HepG2 (cell line): ENCODE results near the gene CT55. TPM values are rescaled to one million over a fixed set of nuclear protein-coding genes. Genes with fewer than 3 reads are reported as not detected.

Experiments
- ATAC-seq: fragments of 200-7000 bp; cut with Tn5 transposase; 3 replicates; pipeline ENCODE4 v1.9.1; 2020; ENCODE audit warnings: mild to moderate bottlenecking, moderate library complexity
- BruUV-seq: library from RNA; stranded (reverse); fragments of 400-500 nt; replicated peaks from 2 replicates; lab custom pipeline; 2021; lab: Mats Ljungman, UMichigan
- CTCF ChIA-PET: fragments of 300-600 bp; formaldehyde crosslinking; extraction: SDS; loops from one replicate; lab custom pipeline; 2021; ENCODE audit warnings: low total read pairs, inconsistent platforms, low intra/inter-chr PET ratio; lab: Yijun Ruan, JAX
- POLR2A ChIA-PET: fragments of 350-600 bp; sonication (Branson Sonifier 250); formaldehyde crosslinking; loops from one replicate; lab custom pipeline; 2020; ENCODE audit warnings: antibody characterized with exemption, inconsistent platforms; lab: Yijun Ruan, JAX
- DNase-seq: peaks from one replicate; pipeline ENCODE4 v3.0.0-alpha.2; 2015; ENCODE audit warnings: low spot score
- FAIRE-seq: peaks from 3 replicates; lab custom pipeline; 2011; peaks lifted over from hg19 to GRCh38; lab: Jason Lieb, UNC
- H2AFZ ChIP-seq: one replicate; pipeline ENCODE4 v1.6.1; 2011; ENCODE audit warnings: low read length, inconsistent platforms
- H3K27ac ChIP-seq: fragments of 300-600 bp; 3 replicates; pipeline ENCODE4 v1.8.0; 2011; ENCODE audit warnings: mixed run types, mild to moderate bottlenecking, mixed read lengths, low read length, inconsistent platforms; ENCODE audit not compliant: insufficient read depth; ENCODE audit errors: extremely low read length
- H3K27me3 ChIP-seq, 2 experiments: fragments of 200-600 bp in 1 of 2; 2 replicates in 1 of 2; 3 replicates in 1 of 2; pipeline versions ENCODE4 v1.6.0 to v1.8.0; 2011; ENCODE audit warnings: low read length in 2 of 2, mild to moderate bottlenecking in 2 of 2, moderate library complexity in 2 of 2, inconsistent platforms in 1 of 2; ENCODE audit not compliant: insufficient read depth in 2 of 2, control insufficient read depth in 1 of 2
- H3K36me3 ChIP-seq, 2 experiments: fragments of 200-600 bp in 1 of 2; replicated peaks in 1 of 2; 2 replicates in 1 of 2; 3 replicates in 1 of 2; pipeline versions ENCODE4 v1.5.1 to v1.8.0; 2011; ENCODE audit warnings: low read length in 2 of 2, inconsistent platforms in 1 of 2; ENCODE audit not compliant: insufficient read depth in 2 of 2, control insufficient read depth in 1 of 2
- H3K4me1 ChIP-seq: 2 replicates; pipeline ENCODE4 v1.5.1; 2012; ENCODE audit warnings: low read length, inconsistent platforms; ENCODE audit not compliant: insufficient read depth
- H3K4me2 ChIP-seq: 2 replicates; pipeline ENCODE4 v1.6.0; 2011; ENCODE audit warnings: low read depth, low read length, inconsistent platforms
- H3K4me3 ChIP-seq, 3 experiments: fragments of 200-600 bp in 1 of 3; sonication (generic), shearing (Covaris generic) in 1 of 3; replicated peaks in 1 of 3; 2 replicates each; pipeline ENCODE4 v1.5.1; 2011 to 2016; ENCODE audit warnings: low read length in 3 of 3, inconsistent platforms in 2 of 3, low read depth in 2 of 3, mild to moderate bottlenecking in 2 of 3, control low read depth in 1 of 3, mixed read lengths in 1 of 3; ENCODE audit not compliant: insufficient read depth in 1 of 3
- H3K79me2 ChIP-seq: one replicate; pipeline ENCODE4 v1.6.1; 2011; ENCODE audit warnings: low read length, inconsistent platforms; ENCODE audit not compliant: insufficient read depth
- H3K9ac ChIP-seq: 2 replicates; pipeline ENCODE4 v1.6.0; 2011; ENCODE audit warnings: mild to moderate bottlenecking, low read depth, low read length, inconsistent platforms; ENCODE audit not compliant: insufficient read depth
- H3K9me3 ChIP-seq: 2 replicates; pipeline ENCODE4 v1.5.1; 2012; ENCODE audit warnings: mild to moderate bottlenecking, low read length
- H4K20me1 ChIP-seq: 2 replicates; pipeline ENCODE4 v1.6.0; 2011; ENCODE audit warnings: inconsistent platforms, mild to moderate bottlenecking, low read length, moderate library complexity; ENCODE audit not compliant: insufficient read depth
- BCLAF1 ChIP-seq: fragments of 450-650 bp; IDR thresholded peaks from 2 replicates; pipeline ENCODE4 v1.6.1; 2017; ENCODE audit warnings: mild to moderate bottlenecking
- GZF1 ChIP-seq: sonication (generic); formaldehyde crosslinking; IDR thresholded peaks from 2 replicates; pipeline ENCODE4 v1.5.1; 2020; ENCODE audit warnings: mild to moderate bottlenecking, missing genetic modification reagents
- KLF12 ChIP-seq: sonication (generic); formaldehyde crosslinking; IDR thresholded peaks from 2 replicates; pipeline ENCODE4 v1.4.0; 2020; ENCODE audit warnings: missing genetic modification reagents, borderline replicate concordance
- LRRFIP1 ChIP-seq: sonication (generic); formaldehyde crosslinking; conservative IDR thresholded peaks from 2 replicates; pipeline ENCODE4 v1.4.0; 2020; ENCODE audit warnings: missing genetic modification reagents
- SNAPC2 ChIP-seq: sonication (generic); formaldehyde crosslinking; IDR thresholded peaks from 2 replicates; pipeline ENCODE4 v1.8.1; 2022; ENCODE audit warnings: mild to moderate bottlenecking, missing genetic modification reagents
- TARDBP ChIP-seq: sonication (generic); formaldehyde crosslinking; IDR thresholded peaks from 2 replicates; pipeline ENCODE4 v1.8.0; 2022; ENCODE audit warnings: mild to moderate bottlenecking, missing genetic modification reagents
- WGBS: methylation state at CpG from one replicate; pipeline ENCODE4 v1.1.6; 2017; ENCODE audit warnings: low lambda C conversion rate; 5-methylcytosine and 5-hydroxymethylcytosine counted together
- in situ Hi-C: cut with HindIII; loops from 2 replicates; pipeline ENCODE4 v1.10.0; 2017; ENCODE audit warnings: low pct_unique_long_range_greater_than_20kb; ENCODE audit not compliant: extremely low pct_ligation_motif_present
- intact Hi-C: fragments of 100-400 bp; cut with micrococcal nuclease; formaldehyde crosslinking; loops from one replicate; pipeline ENCODE4 v1.10.0; 2022; ENCODE audit not compliant: unreplicated experiment
- polyA plus RNA-seq, 8 experiments: library from polyadenylated mRNA; depleted of rRNA in 3 of 8; stranded (reverse) in 7 of 8; unstranded in 1 of 8; fragments of >200 nt; fragmentation: Illumina TruSeq in 4 of 8; extraction: Trizol in 4 of 8; gene quantifications; 2 replicates each; pipeline versions ENCODE4 v1.2.1 to v1.2.3, GENCODE V29; 2011 to 2016; ENCODE audit warnings: low read depth in 4 of 8, missing spikeins in 1 of 8, mixed read lengths in 1 of 8; ENCODE audit not compliant: insufficient read depth in 1 of 8
- total RNA-seq, 5 experiments: library from RNA; depleted of rRNA; stranded (reverse); fragments of >200 nt; fragmentation: Illumina TruSeq; extraction: Trizol; gene quantifications; 2 replicates each; pipeline ENCODE4 v1.2.3, GENCODE V29; 2016; ENCODE audit warnings: low read depth in 1 of 5

Gene CT55
- total and polyA plus RNA-seq, 2 of the 13 experiments (the other 11 are each of a cell fraction or from before 2014, with no cell fraction given): 0.08 to 0.15 TPM

- intact Hi-C loops (no loop called here), in situ Hi-C loops (no loop called here)
- no peak overlapping the region for H3K4me2 ChIP-seq
- ATAC-seq (no peak; the same call in 2 of the 3 replicates), FAIRE-seq (no peak), DNase-seq (no peak)
- H3K27ac ChIP-seq: no peak overlapping the region
- BruUV-seq: no TSS peak
- CTCF ChIA-PET: interaction anchor here (1.1 kb wide), 1 partner anchor 73 kb away, joined by 6 read pairs; no protein-coding TSS in a partner anchor
- H3K4me1 ChIP-seq: no peaks in the 10 kb centered on the region
- no CpG with 5 or more reads among the region's 1 CpG for WGBS
- H2AFZ ChIP-seq: no peak overlapping the region
- H3K27me3 ChIP-seq: no peaks in the 10 kb centered on the region
- H3K9me3 ChIP-seq: no peaks in the 10 kb centered on the region
- H3K4me3 ChIP-seq: no peak overlapping the region
- H4K20me1 ChIP-seq: no peaks in the 10 kb centered on the region
- POLR2A ChIA-PET: no interaction called here
- H3K36me3 ChIP-seq: no peaks in the 10 kb centered on the region
- no peak overlapping the region for H3K9ac ChIP-seq
- no peak for TF ChIP-seq TARDBP (CRISPR knock-in tag)
- TF ChIP-seq SNAPC2: no peak
- no peak for TF ChIP-seq LRRFIP1 (CRISPR knock-in tag)
- no peak for TF ChIP-seq GZF1 (CRISPR knock-in tag)
- TF ChIP-seq BCLAF1: no peak
- no peak for TF ChIP-seq KLF12 (CRISPR knock-in tag)
- TF ChIP-seq, all 625 proteins: peak for 0
- H3K79me2 ChIP-seq: no peaks in the 10 kb centered on the region
These were observed 58.5 kb downstream of the CT55 start for GRCh38 chrX:135112743-135113142.
